ENCODE measurements around the gene WTIP. TPM values are rescaled to one million over a fixed set of nuclear protein-coding genes. Genes with fewer than 3 reads are reported as not detected.

The WTIP gene
- total RNA-seq, 1 experiment from 2014 or later: 32.5 TPM

DNA sequence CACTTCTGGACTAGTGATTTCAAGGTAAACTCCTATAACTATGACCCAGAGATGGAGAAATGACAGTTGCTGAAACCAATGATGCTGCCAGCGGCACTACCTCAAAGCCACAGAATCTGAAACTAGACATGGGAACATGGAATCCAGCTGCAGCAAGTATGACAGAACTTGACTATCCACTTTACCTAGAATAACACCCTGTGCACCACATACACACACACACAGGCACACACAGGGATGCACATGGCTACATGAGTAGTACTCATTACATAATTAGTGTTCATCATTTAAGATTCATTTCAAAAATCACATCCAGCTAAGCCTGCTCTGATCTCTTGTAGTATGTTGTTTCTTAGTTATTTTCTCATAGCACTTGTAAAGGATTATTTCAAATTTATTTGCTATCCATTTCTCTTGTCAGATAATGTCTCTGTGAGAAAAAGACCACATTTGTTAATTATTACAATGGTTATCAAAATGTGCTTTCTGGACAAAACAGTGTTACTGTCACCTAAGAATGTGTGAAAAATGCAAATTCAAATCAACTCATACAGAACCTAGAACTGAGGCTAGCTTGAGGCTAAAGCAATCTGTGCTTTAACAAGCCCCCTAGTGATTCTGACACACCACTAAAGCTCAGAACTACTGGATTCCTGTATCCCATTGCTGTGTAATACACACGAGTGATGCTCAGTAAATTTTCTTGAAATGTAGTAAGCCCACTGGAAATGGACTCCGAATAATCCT is 59.4 kb downstream of the WTIP start:
- Histone ChIP-seq H3K9ac (ENCODE audit: extremely low read depth, insufficient read length, low read length) (no peak overlapping the region), H3K27ac (ENCODE audit: insufficient read length, low read depth, low read length) (no peak overlapping the region), H4K20me1 (ENCODE audit: control insufficient read depth, insufficient read depth, insufficient read length) (no peaks in the 10 kb centered on the region), H3K4me1 (ENCODE audit: insufficient read depth, low read length) (no peaks in the 10 kb centered on the region), H3K23me2 (ENCODE audit: insufficient read length, low read depth, low read length, poor library complexity, severe bottlenecking) (no peaks in the 10 kb centered on the region), H2AK5ac (ENCODE audit: insufficient read length, low read length) (no peak overlapping the region), H3K14ac (ENCODE audit: insufficient read depth, low read length) (no peak overlapping the region), H3T11ph (ENCODE audit: low read length) (no peak overlapping the region), H2BK5ac (ENCODE audit: insufficient read length, low read length) (no peak overlapping the region), H3K56ac (ENCODE audit: insufficient read length, low read depth, low read length) (no peak overlapping the region), H3K23ac (ENCODE audit: insufficient read length, low read depth, low read length) (no peak overlapping the region), H4K5ac (ENCODE audit: insufficient read length, low read depth, low read length) (no peak overlapping the region), H3K18ac (ENCODE audit: insufficient read length, low read depth, low read length) (no peak overlapping the region), H3K27me3 (ENCODE audit: insufficient read depth, low read length) (no peaks in the 10 kb centered on the region), H4K8ac (replicated peaks; ENCODE audit: insufficient read length, low read depth, low read length) (no peak overlapping the region), H3K4ac (ENCODE audit: low read depth, low read length) (no peak overlapping the region), H3K79me1 (ENCODE audit: insufficient read depth, low read depth, low read length, poor library complexity, severe bottlenecking) (no peaks in the 10 kb centered on the region), H2BK12ac (ENCODE audit: insufficient read length, low read depth, low read length) (no peak overlapping the region), H4K91ac (ENCODE audit: insufficient read length, low read depth, low read length) (no peak overlapping the region), H3K4me2 (ENCODE audit: insufficient read depth, insufficient read length, low read length) (no peak overlapping the region), H3K79me2 (ENCODE audit: insufficient read depth, low read length) (no peaks in the 10 kb centered on the region), H2AFZ (ENCODE audit: low read length) (no peak overlapping the region), H2BK20ac (ENCODE audit: low read depth, low read length, poor library complexity, severe bottlenecking) (no peak overlapping the region), H2BK15ac (ENCODE audit: low read depth, low read length) (no peak overlapping the region), H2BK120ac (ENCODE audit: low read depth, low read length, poor library complexity, severe bottlenecking) (no peak overlapping the region), H3K9me3 (ENCODE audit: control insufficient read depth, low read depth, low read length) (no peaks in the 10 kb centered on the region)
- TF ChIP-seq, protein P1, sequence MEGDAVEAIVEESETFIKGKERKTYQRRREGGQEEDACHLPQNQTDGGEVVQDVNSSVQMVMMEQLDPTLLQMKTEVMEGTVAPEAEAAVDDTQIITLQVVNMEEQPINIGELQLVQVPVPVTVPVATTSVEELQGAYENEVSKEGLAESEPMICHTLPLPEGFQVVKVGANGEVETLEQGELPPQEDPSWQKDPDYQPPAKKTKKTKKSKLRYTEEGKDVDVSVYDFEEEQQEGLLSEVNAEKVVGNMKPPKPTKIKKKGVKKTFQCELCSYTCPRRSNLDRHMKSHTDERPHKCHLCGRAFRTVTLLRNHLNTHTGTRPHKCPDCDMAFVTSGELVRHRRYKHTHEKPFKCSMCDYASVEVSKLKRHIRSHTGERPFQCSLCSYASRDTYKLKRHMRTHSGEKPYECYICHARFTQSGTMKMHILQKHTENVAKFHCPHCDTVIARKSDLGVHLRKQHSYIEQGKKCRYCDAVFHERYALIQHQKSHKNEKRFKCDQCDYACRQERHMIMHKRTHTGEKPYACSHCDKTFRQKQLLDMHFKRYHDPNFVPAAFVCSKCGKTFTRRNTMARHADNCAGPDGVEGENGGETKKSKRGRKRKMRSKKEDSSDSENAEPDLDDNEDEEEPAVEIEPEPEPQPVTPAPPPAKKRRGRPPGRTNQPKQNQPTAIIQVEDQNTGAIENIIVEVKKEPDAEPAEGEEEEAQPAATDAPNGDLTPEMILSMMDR (conservative IDR thresholded peaks at IDR 0.05): no peak
- WGBS (ENCODE audit: extremely low coverage, insufficient read length, low lambda C conversion rate): no CpG with 5 or more reads among the region's 3 CpGs
- Mint-ChIP-seq H3K4me1 (no peaks in the 10 kb centered on the region), H3K36me3 (ENCODE audit: insufficient read depth in 1 of 3, low read depth in 3 of 3) (no peaks in the 10 kb centered on the region; a peak in 1 of 7 replicates), H3K27ac (no peak overlapping the region), H3K27me3 (ENCODE audit: low read depth) (peaks cover 19% of the 10 kb centered on the region), H3K9me3 (peaks cover 33 to 75% of the 10 kb centered on the region in 2 experiments), H3K4me3 (no peak overlapping the region)
- DNase-seq: no peak

Data from H9 (cell line).